ENCODE results near the gene ASAP2. TPM values are rescaled to one million over a fixed set of nuclear protein-coding genes. Genes with fewer than 3 reads are reported as not detected.

ASAP2 gene
- total RNA-seq, 4 donors from 2014 or later = 28.2 to 38.0 (median 31.7) TPM

DNA sequence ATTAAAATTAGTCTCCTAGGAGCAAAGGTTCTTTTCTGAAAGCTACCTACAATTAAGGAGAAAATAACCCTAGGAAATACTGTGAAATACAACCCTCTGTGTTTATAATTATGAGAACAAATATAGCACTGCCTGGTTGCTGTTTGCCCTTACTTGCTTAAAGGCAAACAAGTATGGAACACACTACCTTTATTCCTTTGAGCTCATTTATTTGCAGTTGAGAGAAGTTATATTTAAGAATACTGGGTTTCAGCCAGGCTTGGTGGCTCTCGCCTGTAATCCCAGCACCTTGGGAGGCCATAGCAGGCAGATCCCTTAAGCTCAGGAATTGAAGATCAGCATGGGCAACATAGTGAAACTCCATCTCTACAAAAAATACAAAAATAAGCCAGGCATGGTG is 244.6 kb downstream of the ASAP2 start:
- DNase-seq (ENCODE audit: low spot score in 2 of 2) = no peak
- Histone ChIP-seq H3K4me1 (no peaks in the 10 kb centered on the region), H3K27me3 (no peaks in the 10 kb centered on the region), H3K4me3 (no peak overlapping the region), H3K36me3 (peaks cover 0 to 90% (median 0%) of the 10 kb centered on the region in 3 donors), H3K9me3 (no peaks in the 10 kb centered on the region), H3K27ac (no peak overlapping the region)
- TF ChIP-seq POLR2A (IDR thresholded peaks at IDR 0.05) = no peak
- no peak for TF ChIP-seq EP300 (IDR thresholded peaks at IDR 0.05)
- TF ChIP-seq, protein P1, sequence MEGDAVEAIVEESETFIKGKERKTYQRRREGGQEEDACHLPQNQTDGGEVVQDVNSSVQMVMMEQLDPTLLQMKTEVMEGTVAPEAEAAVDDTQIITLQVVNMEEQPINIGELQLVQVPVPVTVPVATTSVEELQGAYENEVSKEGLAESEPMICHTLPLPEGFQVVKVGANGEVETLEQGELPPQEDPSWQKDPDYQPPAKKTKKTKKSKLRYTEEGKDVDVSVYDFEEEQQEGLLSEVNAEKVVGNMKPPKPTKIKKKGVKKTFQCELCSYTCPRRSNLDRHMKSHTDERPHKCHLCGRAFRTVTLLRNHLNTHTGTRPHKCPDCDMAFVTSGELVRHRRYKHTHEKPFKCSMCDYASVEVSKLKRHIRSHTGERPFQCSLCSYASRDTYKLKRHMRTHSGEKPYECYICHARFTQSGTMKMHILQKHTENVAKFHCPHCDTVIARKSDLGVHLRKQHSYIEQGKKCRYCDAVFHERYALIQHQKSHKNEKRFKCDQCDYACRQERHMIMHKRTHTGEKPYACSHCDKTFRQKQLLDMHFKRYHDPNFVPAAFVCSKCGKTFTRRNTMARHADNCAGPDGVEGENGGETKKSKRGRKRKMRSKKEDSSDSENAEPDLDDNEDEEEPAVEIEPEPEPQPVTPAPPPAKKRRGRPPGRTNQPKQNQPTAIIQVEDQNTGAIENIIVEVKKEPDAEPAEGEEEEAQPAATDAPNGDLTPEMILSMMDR (IDR thresholded peaks at IDR 0.05) = no peak
- WGBS, 2 donors = 90 to 96% methylated on average over 1 of the region's 1 CpG

Other genes starting within 250 kb of the ASAP2 start
- gene MBOAT2, start 203.1 kb upstream of the ASAP2 start, total RNA-seq = 10 to 100 TPM; 23.7 to 56.2 (median 45.5) TPM
- 10 to 100 TPM; 65.9 to 97.3 (median 89.0) TPM for gene ITGB1BP1, start 216.7 kb downstream of the ASAP2 start, total RNA-seq
- 10 to 100 TPM; 18.6 to 43.9 (median 25.0) TPM for gene CPSF3, start 216.8 kb downstream of the ASAP2 start, total RNA-seq

Data from tibial nerve (tissue), 4 donors.